ENCODE results near the gene SCAMP2. TPM values are rescaled to one million over a fixed set of nuclear protein-coding genes. Genes with fewer than 3 reads are reported as not detected.

The SCAMP2 gene
- total RNA-seq, 2 donors from 2014 or later, result 47.5 to 50.9 TPM

GRCh38 chr15:74868059-74868458 lies 5.1 kb downstream of the SCAMP2 start:
- 98% methylated on average over 6 of the region's 6 CpGs for WGBS, 2 experiments (ENCODE audit: insufficient coverage in 1 of 2, insufficient read length in 1 of 2)

GRCh38 chr15:74867466-74868038 lies 5.6 kb downstream of the SCAMP2 start:
- H3K9me3 Mint-ChIP-seq, result peaks cover 12% of the 10 kb centered on the region
- no peak overlapping the region for H3K4me3 Mint-ChIP-seq
- Histone ChIP-seq H3K9me3 (ENCODE audit: control insufficient read depth, low read length) (peaks cover 17% of the 10 kb centered on the region), H3K4me3 (ENCODE audit: low read length) (peak overlapping the region; percentile 1), H3K4me1 (ENCODE audit: control insufficient read depth, insufficient read depth, low read length) (peaks cover 4% of the 10 kb centered on the region), H3K9ac (ENCODE audit: extremely low read depth, low read length, poor library complexity, severe bottlenecking) (no peak overlapping the region), H3K36me3 (ENCODE audit: control insufficient read depth, insufficient read depth, low read length) (peaks cover 24% of the 10 kb centered on the region), H3K27ac (ENCODE audit: low read depth, low read length) (no peak overlapping the region), H3K27me3 (ENCODE audit: control insufficient read depth, insufficient read depth, low read length, poor library complexity, severe bottlenecking) (no peaks in the 10 kb centered on the region)
- no peaks in the 10 kb centered on the region for H3K27me3 Mint-ChIP-seq (ENCODE audit: insufficient read depth)
- no peak for DNase-seq
- H3K4me1 Mint-ChIP-seq, result peaks cover 25% of the 10 kb centered on the region
- peaks cover 40% of the 10 kb centered on the region for H3K36me3 Mint-ChIP-seq (ENCODE audit: low read depth)
- 88% methylated on average over 1 of the region's 1 CpG; no CpG with 5 or more reads in 1 of the 2 experiments for WGBS, 2 experiments (ENCODE audit: insufficient coverage in 1 of 2, insufficient read length in 1 of 2)
- H3K27ac Mint-ChIP-seq, result no peak overlapping the region
- no peak for TF ChIP-seq CTCF (conservative IDR thresholded peaks at IDR 0.05)

More at GRCh38 chr15:74868059-74868458, 5.1 kb downstream of the SCAMP2 start:
- TF ChIP-seq CTCF (conservative IDR thresholded peaks at IDR 0.05), result no peak
- Histone ChIP-seq H3K27me3 (ENCODE audit: control insufficient read depth, insufficient read depth, low read length, poor library complexity, severe bottlenecking) (no peaks in the 10 kb centered on the region), H3K27ac (ENCODE audit: low read depth, low read length) (no peak overlapping the region), H3K36me3 (ENCODE audit: control insufficient read depth, insufficient read depth, low read length) (peaks cover 24% of the 10 kb centered on the region), H3K9me3 (ENCODE audit: control insufficient read depth, low read length) (peaks cover 17% of the 10 kb centered on the region), H3K9ac (ENCODE audit: extremely low read depth, low read length, poor library complexity, severe bottlenecking) (no peak overlapping the region), H3K4me1 (ENCODE audit: control insufficient read depth, insufficient read depth, low read length) (peaks cover 4% of the 10 kb centered on the region), H3K4me3 (ENCODE audit: low read length) (peak overlapping the region; percentile 1)
- no peaks in the 10 kb centered on the region for H3K27me3 Mint-ChIP-seq (ENCODE audit: insufficient read depth)
- H3K27ac Mint-ChIP-seq, result no peak overlapping the region
- H3K36me3 Mint-ChIP-seq (ENCODE audit: low read depth), result peaks cover 41% of the 10 kb centered on the region
- H3K4me3 Mint-ChIP-seq, result no peak overlapping the region
- DNase-seq, result no peak
- peaks cover 12% of the 10 kb centered on the region for H3K9me3 Mint-ChIP-seq
- peaks cover 28% of the 10 kb centered on the region for H3K4me1 Mint-ChIP-seq

- H3K9me3 ChIP-seq (ENCODE audit: control insufficient read depth, low read length), result peaks cover 17% of the 10 kb centered on the region
- Mint-ChIP-seq H3K4me3 (no peak overlapping the region), H3K27me3 (ENCODE audit: insufficient read depth) (no peaks in the 10 kb centered on the region), H3K4me1 (peaks cover 21% of the 10 kb centered on the region), H3K27ac (peak overlapping the region; percentile 55), H3K9me3 (peaks cover 12% of the 10 kb centered on the region), H3K36me3 (ENCODE audit: low read depth) (peaks cover 38% of the 10 kb centered on the region)
- no peak overlapping the region for H3K9ac ChIP-seq (ENCODE audit: extremely low read depth, low read length, poor library complexity, severe bottlenecking)
- no peaks in the 10 kb centered on the region for H3K27me3 ChIP-seq (ENCODE audit: control insufficient read depth, insufficient read depth, low read length, poor library complexity, severe bottlenecking)
- peaks cover 4% of the 10 kb centered on the region for H3K4me1 ChIP-seq (ENCODE audit: control insufficient read depth, insufficient read depth, low read length)
- peaks cover 24% of the 10 kb centered on the region for H3K36me3 ChIP-seq (ENCODE audit: control insufficient read depth, insufficient read depth, low read length)
- TF ChIP-seq CTCF (conservative IDR thresholded peaks at IDR 0.05), result no peak
- no peak overlapping the region for H3K27ac ChIP-seq (ENCODE audit: low read depth, low read length)
- H3K4me3 ChIP-seq (ENCODE audit: low read length), result no peak overlapping the region
- no peak for DNase-seq
- WGBS, 2 experiments (ENCODE audit: insufficient coverage in 1 of 2, insufficient read length in 1 of 2), result 95 to 97% methylated on average over 5 to 6 of the region's 6 CpGs
Measured at GRCh38 chr15:74866090-74866489, 7.1 kb downstream of the SCAMP2 start.
